ENCODE data around the gene ATXN7L1. TPM values are rescaled to one million over a fixed set of nuclear protein-coding genes. Genes with fewer than 3 reads are reported as not detected.

ATXN7L1 gene
- total and polyA plus RNA-seq, 2 of the 8 experiments (the other 6 are each of a cell fraction or from before 2014, with no cell fraction given): 14.3 to 34.0 TPM

DNA sequence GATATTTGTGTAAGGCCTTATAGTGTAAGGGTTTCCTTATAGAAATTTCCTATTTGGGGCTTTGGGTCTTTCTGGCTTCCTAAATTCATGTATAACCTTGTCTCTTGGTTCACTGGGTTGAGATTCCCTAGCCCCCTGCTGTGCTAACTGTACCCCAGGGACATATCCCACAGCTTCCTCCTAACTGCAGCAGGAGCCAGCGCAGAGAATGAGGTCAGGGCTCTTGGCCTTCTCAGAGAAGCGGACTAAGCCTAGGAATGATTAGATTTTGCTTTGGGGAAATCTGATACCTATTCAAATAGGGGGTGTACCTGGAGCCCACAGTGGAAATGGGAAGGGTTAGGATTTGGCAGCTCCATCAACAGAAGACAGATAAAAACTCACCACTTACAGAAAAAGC, 157.0 kb downstream of the ATXN7L1 start:
- WGBS, 2 experiments (ENCODE audit: extremely low coverage in 1 of 2, insufficient coverage in 1 of 2, insufficient read length in 1 of 2, insufficient replicate concordance in 2 of 2, low coverage in 1 of 2, low lambda C conversion rate in 2 of 2, missing lambda C conversion rate in 1 of 2): 77% methylated on average over 2 of the region's 2 CpGs; no CpG with 5 or more reads in 1 of the 2 experiments
- Histone ChIP-seq H3K27me3 (replicated peaks in 1 of 4; ENCODE audit: control insufficient read depth in 3 of 4, extremely low read depth in 1 of 4, insufficient read depth in 3 of 4, low read length in 3 of 4) (no peaks in the 10 kb centered on the region), H3K9me3 (ENCODE audit: insufficient read depth in 2 of 2, low read depth in 1 of 2, low read length in 1 of 2) (no peaks in the 10 kb centered on the region), H3K27ac (ENCODE audit: low read depth, low read length) (no peak overlapping the region), H3K79me1 (ENCODE audit: low read depth, low read length) (no peaks in the 10 kb centered on the region; the same call in 1 of the 2 replicates), H3K4me2 (ENCODE audit: insufficient read depth in 1 of 2, low read depth in 2 of 2, low read length in 2 of 2) (peak overlapping the region in 1 of 2 experiments; percentile 12; a peak in 1 of 4 replicates), H3K4me1 (replicated peaks in 1 of 4; ENCODE audit: control insufficient read depth in 3 of 4, insufficient read depth in 4 of 4, low read length in 3 of 4) (peaks cover 15 to 21% (median 17%) of the 10 kb centered on the region in 4 experiments), H3K9ac (replicated peaks in 1 of 4; ENCODE audit: extremely low read depth in 1 of 4, low read depth in 3 of 4, low read length in 3 of 4) (no peak overlapping the region), H2BK20ac (ENCODE audit: low read length) (no peak overlapping the region), H3K14ac (ENCODE audit: insufficient read length) (no peak overlapping the region), H3K79me2 (ENCODE audit: control insufficient read depth in 1 of 2, insufficient read depth in 2 of 2, low read length in 2 of 2) (no peaks in the 10 kb centered on the region), H4K20me1 (replicated peaks in 1 of 2; ENCODE audit: control insufficient read depth in 1 of 2, insufficient read depth in 2 of 2, low read length in 2 of 2) (no peaks in the 10 kb centered on the region), H2BK5ac (ENCODE audit: low read depth, low read length) (no peak overlapping the region), H3K18ac (ENCODE audit: extremely low read depth, low read length) (no peak overlapping the region), H3K23me2 (ENCODE audit: low read depth, low read length) (no peaks in the 10 kb centered on the region), H4K91ac (replicated peaks; ENCODE audit: insufficient read length, low read length) (no peak overlapping the region), H4K8ac (ENCODE audit: extremely low read depth, insufficient read depth, low read length) (no peak overlapping the region), H2AFZ (ENCODE audit: low read length) (no peak overlapping the region), H3K23ac (ENCODE audit: insufficient read length) (no peak overlapping the region), H2BK12ac (ENCODE audit: low read depth, low read length) (0 out of 2 replicates have a peak overlapping the region, but pooled peaks have one; percentile 13), H2BK120ac (replicated peaks; ENCODE audit: low read depth, low read length) (no peak overlapping the region), H3K4me3 (ENCODE audit: extremely low read depth in 1 of 4, insufficient read depth in 2 of 4, low read depth in 3 of 4, low read length in 4 of 4) (no peak overlapping the region), H3K36me3 (ENCODE audit: control insufficient read depth in 2 of 4, insufficient read depth in 4 of 4, low read length in 3 of 4) (no peaks in the 10 kb centered on the region), H3K4ac (replicated peaks; ENCODE audit: insufficient read length, low read depth, low read length) (no peak overlapping the region), H2AK5ac (ENCODE audit: low read depth, low read length) (no peak overlapping the region), H4K5ac (ENCODE audit: insufficient read length, low read depth, low read length) (no peak overlapping the region), H3K56ac (replicated peaks; ENCODE audit: insufficient read length, low read depth, low read length) (no peak overlapping the region), H2BK15ac (ENCODE audit: low read length) (0 out of 2 replicates have a peak overlapping the region, but pooled peaks have one; percentile 36)
- FAIRE-seq: peak; percentile 60
- CTCF ChIA-PET (ENCODE audit: partially characterized antibody): interaction anchor here (1.0 kb wide), 1 partner anchor 62 kb away, joined by 4 read pairs; no protein-coding TSS in a partner anchor
- no peak for DNase-seq (ENCODE audit: low read depth in 1 of 2, low spot score in 2 of 2)
- TF ChIP-seq SIRT6 (IDR thresholded peaks at IDR 0.05; ENCODE audit: low read length): no peak
- POLR2A ChIA-PET (ENCODE audit: partially characterized antibody): interaction anchor here (1.0 to 1.1 kb wide), 2 partner anchors 10 to 28 kb away, joined by 3 to 5 read pairs; no protein-coding TSS in a partner anchor

All from H1 (cell line).